GM19099 (cell line): ENCODE data around the gene KAT2A.

Source experiments
- POLR2A ChIP-seq: IDR thresholded peaks from 3 replicates; pipeline ENCODE4 v1.6.1; 2011; ENCODE audit warnings: low read depth; ENCODE audit not compliant: insufficient read length; ENCODE audit errors: extremely low read depth

Gene KAT2A

GRCh38 chr17:42072323-42073187 lies 48.6 kb downstream of the KAT2A start:
- no peak for TF ChIP-seq POLR2A

GRCh38 chr17:42071810-42072209 lies 49.4 kb downstream of the KAT2A start:
- no peak for TF ChIP-seq POLR2A

- no peak for TF ChIP-seq POLR2A
Measured at GRCh38 chr17:42068979-42069378, 52.2 kb downstream of the KAT2A start.

- TF ChIP-seq POLR2A, result no peak
Measured at GRCh38 chr17:42067371-42068091, 53.6 kb downstream of the KAT2A start.

- TF ChIP-seq POLR2A, result no peak
Measured at GRCh38 chr17:42065201-42065600, 56.0 kb downstream of the KAT2A start.
